Measurements from ENCODE around the gene KCNQ4.

KCNQ4 gene

GRCh38 chr1:40740997-40741736 lies 42.4 kb upstream of the KCNQ4 start:
- TF ChIP-seq, protein P1, sequence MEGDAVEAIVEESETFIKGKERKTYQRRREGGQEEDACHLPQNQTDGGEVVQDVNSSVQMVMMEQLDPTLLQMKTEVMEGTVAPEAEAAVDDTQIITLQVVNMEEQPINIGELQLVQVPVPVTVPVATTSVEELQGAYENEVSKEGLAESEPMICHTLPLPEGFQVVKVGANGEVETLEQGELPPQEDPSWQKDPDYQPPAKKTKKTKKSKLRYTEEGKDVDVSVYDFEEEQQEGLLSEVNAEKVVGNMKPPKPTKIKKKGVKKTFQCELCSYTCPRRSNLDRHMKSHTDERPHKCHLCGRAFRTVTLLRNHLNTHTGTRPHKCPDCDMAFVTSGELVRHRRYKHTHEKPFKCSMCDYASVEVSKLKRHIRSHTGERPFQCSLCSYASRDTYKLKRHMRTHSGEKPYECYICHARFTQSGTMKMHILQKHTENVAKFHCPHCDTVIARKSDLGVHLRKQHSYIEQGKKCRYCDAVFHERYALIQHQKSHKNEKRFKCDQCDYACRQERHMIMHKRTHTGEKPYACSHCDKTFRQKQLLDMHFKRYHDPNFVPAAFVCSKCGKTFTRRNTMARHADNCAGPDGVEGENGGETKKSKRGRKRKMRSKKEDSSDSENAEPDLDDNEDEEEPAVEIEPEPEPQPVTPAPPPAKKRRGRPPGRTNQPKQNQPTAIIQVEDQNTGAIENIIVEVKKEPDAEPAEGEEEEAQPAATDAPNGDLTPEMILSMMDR (IDR thresholded peaks at IDR 0.05; ENCODE audit: borderline replicate concordance, insufficient read depth, low read depth, low read length), result no peak
- no peak overlapping the region for H3K4me3 ChIP-seq (ENCODE audit: low read depth, low read length)

DNA sequence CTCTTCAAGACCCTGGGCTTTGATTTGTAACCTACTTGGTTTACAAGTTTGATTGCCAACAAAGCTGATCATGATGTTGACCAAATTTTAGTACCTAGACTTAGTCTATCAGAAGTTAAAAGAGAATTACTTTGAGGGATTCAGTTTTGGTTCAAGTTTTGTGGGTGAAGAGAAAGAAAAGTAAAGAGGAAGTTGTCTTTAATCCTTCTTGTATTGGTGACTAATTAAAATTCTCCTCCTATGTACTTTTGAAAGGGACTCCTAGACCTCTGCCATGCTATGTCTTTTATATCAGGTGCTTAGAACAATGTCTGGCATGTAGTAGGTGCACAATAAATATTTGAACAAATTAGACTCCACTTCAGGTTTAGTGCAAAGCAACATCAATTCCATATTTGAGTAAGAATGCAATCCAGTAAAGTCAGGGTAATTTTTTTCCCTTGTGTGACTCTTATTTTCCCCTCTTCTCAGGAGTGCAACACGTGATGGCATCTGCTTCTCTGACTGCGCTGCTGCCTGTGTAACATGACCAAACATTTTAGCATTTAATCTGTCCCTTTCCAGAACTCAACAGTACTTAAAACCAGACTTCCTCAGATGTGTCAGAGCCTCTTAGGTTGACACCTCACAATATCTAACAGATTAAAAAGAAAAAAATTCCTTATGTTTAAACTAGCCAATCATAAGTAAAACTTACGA lies 41.1 kb upstream of the KCNQ4 start:
- H3K4me3 ChIP-seq (ENCODE audit: low read depth, low read length), result no peak overlapping the region
- TF ChIP-seq, protein P1 (IDR thresholded peaks at IDR 0.05; ENCODE audit: borderline replicate concordance, insufficient read depth, low read depth, low read length), result no peak

GRCh38 chr1:40743452-40743851 lies 40.1 kb upstream of the KCNQ4 start:
- TF ChIP-seq, protein P1 (IDR thresholded peaks at IDR 0.05; ENCODE audit: borderline replicate concordance, insufficient read depth, low read depth, low read length), result no peak
- H3K4me3 ChIP-seq (ENCODE audit: low read depth, low read length), result no peak overlapping the region

GRCh38 chr1:40743860-40744259 lies 39.7 kb upstream of the KCNQ4 start:
- no peak overlapping the region for H3K4me3 ChIP-seq (ENCODE audit: low read depth, low read length)
- TF ChIP-seq, protein P1 (IDR thresholded peaks at IDR 0.05; ENCODE audit: borderline replicate concordance, insufficient read depth, low read depth, low read length), result no peak

- H3K4me3 ChIP-seq (ENCODE audit: low read depth, low read length), result no peak overlapping the region
- TF ChIP-seq, protein P1 (IDR thresholded peaks at IDR 0.05; ENCODE audit: borderline replicate concordance, insufficient read depth, low read depth, low read length), result no peak
Observed at GRCh38 chr1:40745176-40745575, 38.4 kb upstream of the KCNQ4 start.

DNA sequence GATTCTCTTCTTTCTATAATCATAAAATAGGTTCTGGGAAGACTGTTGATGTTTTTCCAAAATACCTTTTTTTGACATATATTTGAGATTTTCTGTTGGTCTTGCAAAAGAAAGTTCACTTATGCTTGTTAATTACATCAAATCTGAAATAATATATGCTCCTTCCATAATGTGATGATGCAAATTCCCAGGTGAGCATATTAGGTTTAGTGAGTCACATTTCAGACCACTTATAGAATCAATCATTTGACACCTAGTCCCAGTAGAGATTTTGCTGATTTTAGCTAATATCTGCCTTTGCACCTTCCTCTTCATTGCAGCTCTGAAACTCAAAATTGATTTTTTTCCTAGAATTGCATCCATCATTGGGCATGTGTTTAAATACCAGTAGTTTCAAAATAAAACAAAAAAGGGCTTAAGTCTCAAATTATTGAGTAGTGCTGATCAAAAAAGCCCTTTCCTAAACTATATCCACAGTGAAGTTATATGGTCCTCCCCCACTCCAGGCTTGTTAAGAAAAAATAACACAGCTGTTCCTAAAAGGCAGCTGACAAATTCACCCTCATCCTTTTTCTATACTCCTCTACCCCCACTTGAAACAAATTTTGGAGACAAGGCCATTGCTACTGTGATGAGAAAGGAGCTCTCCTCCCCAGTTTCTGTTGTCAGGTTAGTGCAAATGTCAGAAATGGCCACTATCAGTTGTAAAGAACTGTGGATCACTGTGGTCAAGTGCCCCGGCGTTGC lies 37.1 kb upstream of the KCNQ4 start:
- H3K4me3 ChIP-seq (ENCODE audit: low read depth, low read length), result no peak overlapping the region
- TF ChIP-seq, protein P1 (IDR thresholded peaks at IDR 0.05; ENCODE audit: borderline replicate concordance, insufficient read depth, low read depth, low read length), result no peak

Measured in GM12875 (cell line).